Heart right ventricle (tissue), 16 donors: Measurements from ENCODE around the gene PPFIA2. TPM values are rescaled to one million over a fixed set of nuclear protein-coding genes. Genes with fewer than 3 reads are reported as not detected.

Source experiments
- ATAC-seq, 8 donors: fragments of 200-7000 bp; cut with Tn5 transposase; one replicate each; pipeline ENCODE4 v1.9.1; 2020; ENCODE audit warnings: mild to moderate bottlenecking in 8 of 8, moderate library complexity in 8 of 8, moderate number of reproducible peaks in 1 of 8
- DNase-seq, 2 donors: peaks; one replicate each; pipeline ENCODE4 v3.0.0-alpha.2; 2020
- H3K27ac ChIP-seq, 10 donors: fragments of 200-600 bp; sonication (generic) in 2 of 10; one replicate each; pipeline versions ENCODE4 v1.5.0 to v1.8.0; 2020 to 2022; ENCODE audit warnings: mild to moderate bottlenecking in 3 of 10
- H3K27me3 ChIP-seq, 7 donors: fragments of 200-600 bp; one replicate each; pipeline ENCODE4 v1.8.0; 2021 to 2022; ENCODE audit warnings: mild to moderate bottlenecking in 2 of 7
- H3K36me3 ChIP-seq, 9 donors: fragments of 200-600 bp; sonication (generic) in 1 of 9; one replicate each; pipeline versions ENCODE4 v1.5.0 to v1.8.0; 2020 to 2022; ENCODE audit warnings: mild to moderate bottlenecking in 2 of 9
- H3K4me1 ChIP-seq, 9 donors: fragments of 200-600 bp; sonication (generic) in 1 of 9; one replicate each; pipeline versions ENCODE4 v1.5.0 to v1.8.0; 2020 to 2022; ENCODE audit warnings: mild to moderate bottlenecking in 4 of 9
- H3K4me3 ChIP-seq, 10 donors: fragments of 200-600 bp; sonication (generic) in 2 of 10; one replicate each; pipeline versions ENCODE4 v1.5.0 to v1.8.0; 2020 to 2022; ENCODE audit warnings: mild to moderate bottlenecking in 7 of 10, moderate library complexity in 2 of 10
- H3K9me3 ChIP-seq, 11 donors: fragments of 200-600 bp in 10 of 11; sonication (generic) in 2 of 11; one replicate each; pipeline versions ENCODE4 v1.5.0 to v1.8.0; 2013 to 2022; ENCODE audit warnings: mild to moderate bottlenecking in 2 of 11, control low read depth in 1 of 11, moderate library complexity in 1 of 11
- CTCF ChIP-seq, 9 donors: fragments of 200-600 bp; sonication (generic) in 2 of 9; IDR thresholded peaks; one replicate each; pipeline versions ENCODE4 v1.5.0 to v1.8.0; 2021 to 2022; ENCODE audit warnings: antibody characterized with exemption in 9 of 9, mild to moderate bottlenecking in 5 of 9, moderate library complexity in 1 of 9
- WGBS, 2 donors: extraction: QIAGEN DNeasy Blood & Tissue Kit; methylation state at CpG; one replicate each; pipeline ENCODE4 v1.1.7; 2013; ENCODE audit warnings: inconsistent platforms in 1 of 2; 5-methylcytosine and 5-hydroxymethylcytosine counted together
- intact Hi-C, 10 donors: fragments of 100-400 bp; cut with DNase I; formaldehyde crosslinking; loops; one replicate each; pipeline versions ENCODE4 v1.11.1 to v1.14.2; 2022
- polyA plus RNA-seq, 2 donors: library from polyadenylated mRNA; stranded (reverse); fragments of 200-250 nt; gene quantifications; one replicate each; pipeline ENCODE4 v1.2.3, GENCODE V29; 2013
- total RNA-seq, 10 donors: library from RNA; stranded (reverse); fragmentation: NEBNext Ultra II Directional in 3 of 10; extraction: Animal tissue kit (Norgen Biotek cat#: 25700) in 3 of 10; gene quantifications; one replicate each; pipeline versions ENCODE4 v1.2.1 to v1.2.4, GENCODE V29; 2021 to 2023
- donor health status: Arrhythmogenic right ventricular cardiomyopathy.
- donor health status: ischemic (EF 13 %, LVEDD 7.1; RV severe dilation, severe dysfunction).
- donor health status: healthy with polysubstance abuse.
- donor health status: DM: no; HTN: yes; CAD: no.
- donor health status: DM: no; HTN: no; CAD: no.
- donor health status: ischemic (EF 25% LVEDD 6.9; RV normal size, moderate dysfunction).
- donor health status: ischemic (EF 25% LVEDD 5.7; RV mildly dilated, moderate dysfunction).
- donor health status: healthy.
- donor health status: DM: yes; HTN: yes; CAD: no.
- donor health status: Ischemic cardiomyopathy.
- donor health status: ischemic (EF 35%, LVEDD 5.7; RV mildly dilated, moderate dysfunction).
- donor health status: nonischemic (EF 11% LVEDD 7.7; RV severe dilation, severe dysfunction).
- donor health status: DM: yes; HTN: yes; CAD: no.
- donor health status: PGD.
- donor health status: ischemic (EF 29% LVEDD 5.4; RV normal size, mild dysfunction).
- donor health status: nonischemic (EF 23%, LVEDD 6.1; RV moderate dilation, normal function).

PPFIA2 gene
- total and polyA plus RNA-seq, 12 donors: 0.15 to 1.3 (median 0.52) TPM; not detected in 1

DNA sequence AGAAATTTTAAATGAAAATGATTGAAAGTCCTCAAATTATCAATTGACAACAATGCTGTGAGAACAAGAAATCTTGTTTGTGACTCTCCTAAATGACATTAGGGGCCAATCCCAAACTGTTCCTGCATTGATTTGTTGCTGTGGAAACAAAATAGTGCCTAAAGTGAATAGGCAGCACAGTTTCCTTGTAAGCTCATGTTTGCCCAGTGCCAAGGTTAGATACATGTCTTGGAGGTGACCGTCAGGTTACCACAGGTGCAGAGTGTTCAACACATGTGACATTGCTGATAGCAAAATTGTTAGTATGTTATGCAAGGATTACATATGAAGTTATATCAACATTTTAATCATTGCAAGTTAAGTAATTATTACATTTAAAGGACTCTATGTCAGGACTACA lies 388.7 kb downstream of the PPFIA2 start:
- Histone ChIP-seq H3K27ac (no peak overlapping the region), H3K4me1 (no peaks in the 10 kb centered on the region), H3K9me3 (no peaks in the 10 kb centered on the region), H3K27me3 (no peaks in the 10 kb centered on the region), H3K36me3 (no peaks in the 10 kb centered on the region), H3K4me3 (no peak overlapping the region)
- 87 to 88% methylated on average over 1 of the region's 1 CpG for WGBS, 2 donors
- DNase-seq (no peak), ATAC-seq (no peak)
- intact Hi-C loops: no loop called here
- TF ChIP-seq CTCF (IDR thresholded peaks at IDR 0.05): no peak

GRCh38 chr12:81369175-81369574 lies 390.0 kb downstream of the PPFIA2 start:
- Histone ChIP-seq H3K27ac (no peak overlapping the region), H3K36me3 (no peaks in the 10 kb centered on the region), H3K9me3 (no peaks in the 10 kb centered on the region), H3K4me1 (no peaks in the 10 kb centered on the region), H3K27me3 (no peaks in the 10 kb centered on the region), H3K4me3 (no peak overlapping the region)
- TF ChIP-seq CTCF (IDR thresholded peaks at IDR 0.05): no peak
- DNase-seq: no peak
- ATAC-seq: no peak
- intact Hi-C loops: no loop called here

- intact Hi-C loops: no loop called here
- ATAC-seq (no peak), DNase-seq (no peak)
- Histone ChIP-seq H3K4me3 (no peak overlapping the region), H3K36me3 (no peaks in the 10 kb centered on the region), H3K9me3 (no peaks in the 10 kb centered on the region), H3K27me3 (no peaks in the 10 kb centered on the region), H3K4me1 (no peaks in the 10 kb centered on the region), H3K27ac (no peak overlapping the region)
- no peak for TF ChIP-seq CTCF (IDR thresholded peaks at IDR 0.05)
- 64 to 69% methylated on average over 2 of the region's 2 CpGs for WGBS, 2 donors
These were observed 393.9 kb downstream of the PPFIA2 start for GRCh38 chr12:81365284-81365683.

DNA sequence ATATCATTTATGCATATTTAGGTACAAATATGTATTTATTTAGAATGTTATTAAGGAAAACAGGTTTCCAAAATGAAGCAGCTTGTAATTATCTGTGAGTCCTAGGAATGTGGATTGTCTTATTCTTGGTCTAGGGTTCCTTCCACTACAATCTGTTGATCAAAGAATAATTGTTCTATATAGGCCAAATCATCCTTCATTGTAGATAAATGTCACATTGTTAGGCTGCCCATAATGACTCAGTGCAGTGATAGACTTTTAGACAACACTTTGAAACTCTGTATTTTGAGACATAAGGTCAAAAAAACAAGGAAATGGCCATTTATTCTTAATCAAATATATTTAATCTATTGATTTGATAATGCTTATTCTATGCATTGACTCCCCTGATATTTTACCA lies 398.2 kb downstream of the PPFIA2 start:
- intact Hi-C loops: no loop called here
- H3K9me3 ChIP-seq: no peaks in the 10 kb centered on the region
- peaks cover 0 to 3% (median 0%) of the 10 kb centered on the region in 9 donors for H3K4me1 ChIP-seq
- no peak overlapping the region for H3K27ac ChIP-seq
- H3K36me3 ChIP-seq: no peaks in the 10 kb centered on the region
- no peak for ATAC-seq
- TF ChIP-seq CTCF (IDR thresholded peaks at IDR 0.05): no peak
- no peak for DNase-seq
- H3K4me3 ChIP-seq: no peak overlapping the region
- H3K27me3 ChIP-seq: no peaks in the 10 kb centered on the region

GRCh38 chr12:81359736-81360135 lies 399.4 kb downstream of the PPFIA2 start:
- intact Hi-C loops: no loop called here
- TF ChIP-seq CTCF (IDR thresholded peaks at IDR 0.05): no peak
- no peak overlapping the region for H3K4me3 ChIP-seq
- H3K36me3 ChIP-seq: no peaks in the 10 kb centered on the region
- ATAC-seq (no peak), DNase-seq (no peak)
- no peaks in the 10 kb centered on the region for H3K27me3 ChIP-seq
- H3K9me3 ChIP-seq: no peaks in the 10 kb centered on the region
- peaks cover 0 to 3% (median 0%) of the 10 kb centered on the region in 9 donors for H3K4me1 ChIP-seq
- no peak overlapping the region for H3K27ac ChIP-seq
